Psoas muscle (tissue), 8 donors: Measurements from ENCODE around the gene SIRPA. TPM values are rescaled to one million over a fixed set of nuclear protein-coding genes. Genes with fewer than 3 reads are reported as not detected.

ENCODE experiments used
- ATAC-seq, 4 donors: fragments of 200-7000 bp; cut with Tn5 transposase; one replicate each; pipeline ENCODE4 v1.9.1; 2020; ENCODE audit warnings: moderate library complexity in 3 of 4, mild to moderate bottlenecking in 2 of 4
- DNase-seq, 2 donors: peaks; one replicate each; pipeline ENCODE4 v3.0.0-alpha.2; 2020
- H3K27ac ChIP-seq: fragments of 200-600 bp; one replicate; pipeline ENCODE4 v1.8.0; 2022
- H3K27me3 ChIP-seq, 3 donors: fragments of 200-600 bp in 1 of 3; one replicate each; pipeline versions ENCODE4 v1.6.1 to v1.8.0; 2013 to 2022; ENCODE audit warnings: low read length in 2 of 3, mild to moderate bottlenecking in 2 of 3, moderate library complexity in 1 of 3; ENCODE audit not compliant: insufficient read depth in 3 of 3
- H3K36me3 ChIP-seq, 2 donors: fragments of 200-600 bp in 1 of 2; one replicate each; pipeline versions ENCODE4 v1.6.1 to v1.8.0; 2013 to 2022; ENCODE audit warnings: low read depth in 1 of 2, mild to moderate bottlenecking in 1 of 2, moderate library complexity in 1 of 2; ENCODE audit not compliant: insufficient read depth in 1 of 2
- H3K4me1 ChIP-seq: fragments of 200-600 bp; one replicate; pipeline ENCODE4 v1.8.0; 2022
- H3K4me3 ChIP-seq: fragments of 200-600 bp; one replicate; pipeline ENCODE4 v1.8.0; 2022; ENCODE audit warnings: mild to moderate bottlenecking
- H3K9me3 ChIP-seq: fragments of 200-600 bp; one replicate; pipeline ENCODE4 v1.8.0; 2022
- CTCF ChIP-seq: fragments of 200-600 bp; IDR thresholded peaks from one replicate; pipeline ENCODE4 v1.8.0; 2022; ENCODE audit warnings: antibody characterized with exemption
- WGBS, 3 donors: extraction: QIAGEN DNeasy Blood & Tissue Kit; methylation state at CpG; one replicate each; pipeline versions ENCODE4 v1.1.6 to v1.1.7; 2013; 5-methylcytosine and 5-hydroxymethylcytosine counted together
- intact Hi-C, 2 donors: fragments of 100-400 bp; cut with DNase I; formaldehyde crosslinking; loops; one replicate each; pipeline versions ENCODE4 v1.11.0 to v1.14.2; 2022
- polyA plus RNA-seq, 3 donors: library from polyadenylated mRNA; stranded (reverse); fragments of 200-250 nt; gene quantifications; one replicate each; pipeline ENCODE4 v1.2.3, GENCODE V29; 2013
- total RNA-seq, 4 donors: library from RNA; stranded (reverse); fragmentation: NEBNext Ultra II Directional in 2 of 4; extraction: Animal tissue kit (Norgen Biotek cat#: 25700) in 2 of 4; gene quantifications; one replicate each; pipeline versions ENCODE4 v1.2.1 to v1.2.4, GENCODE V29; 2021 to 2023
- donor health status: healthy with polysubstance abuse.
- donor health status: DM: no; HTN: no; CAD: no; lungs with moderate emphysema.
- donor health status: Bipolar disorder and iron deficiency.
- donor health status: healthy.
- donor health status: DM: yes; HTN: yes; CAD: no.
- donor health status: DM: no; HTN: no; CAD: no.
- donor health status: DM: no; HTN: no; CAD: no.
- donor health status: DM: yes; HTN: yes; CAD: no.

The SIRPA gene
- total and polyA plus RNA-seq, 7 donors: 6.2 to 42.9 (median 15.3) TPM

GRCh38 chr20:1983301-1983700 lies 88.1 kb downstream of the SIRPA start:
- Histone ChIP-seq H3K27me3 (peaks cover 0 to 20% (median 6%) of the 10 kb centered on the region in 3 donors), H3K27ac (no peak overlapping the region), H3K36me3 (no peaks in the 10 kb centered on the region), H3K4me1 (no peaks in the 10 kb centered on the region), H3K9me3 (no peaks in the 10 kb centered on the region), H3K4me3 (no peak overlapping the region)
- WGBS, 3 donors: 43 to 46% (median 44%) methylated on average over 4 of the region's 4 CpGs
- ATAC-seq (no peak), DNase-seq (no peak)
- no peak for TF ChIP-seq CTCF
- intact Hi-C loops: no loop called here

DNA sequence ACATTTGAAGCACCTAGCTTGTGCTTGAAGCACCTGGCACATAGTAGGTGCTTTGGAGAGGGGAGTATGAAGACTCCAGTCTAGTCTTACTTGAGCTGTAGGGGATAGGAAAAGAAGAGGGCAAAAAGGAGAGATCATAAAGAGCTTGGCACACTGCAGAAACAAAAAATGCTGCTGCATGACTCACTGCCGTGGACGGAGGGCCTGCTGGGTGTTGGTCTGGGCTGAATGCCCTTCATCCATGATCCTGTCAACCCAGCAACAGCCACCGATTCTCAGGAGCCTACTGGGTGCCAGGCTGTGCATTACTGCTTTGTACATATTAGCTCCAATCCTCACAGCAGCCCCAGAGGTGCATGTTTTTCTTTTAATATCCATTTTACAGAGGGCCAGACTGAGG lies 92.6 kb downstream of the SIRPA start:
- H3K27ac ChIP-seq: no peak overlapping the region
- peaks cover 3 to 31% (median 15%) of the 10 kb centered on the region in 3 donors for H3K27me3 ChIP-seq
- no peaks in the 10 kb centered on the region for H3K9me3 ChIP-seq
- no peak overlapping the region for H3K4me3 ChIP-seq
- intact Hi-C loops: no loop called here
- no peak for TF ChIP-seq CTCF
- WGBS, 3 donors: 21 to 35% (median 23%) methylated on average over 3 of the region's 3 CpGs
- no peaks in the 10 kb centered on the region for H3K36me3 ChIP-seq
- no peak for ATAC-seq
- DNase-seq: no peak
- H3K4me1 ChIP-seq: no peaks in the 10 kb centered on the region

Other genes starting within 250 kb of the SIRPA start
- under 1 TPM in 2 of 4 donors, not detected in 2; 0.21 to 0.30 TPM for gene SIRPG, start 237.6 kb upstream of the SIRPA start, total RNA-seq
- gene SIRPG, start 237.6 kb upstream of the SIRPA start, polyA plus RNA-seq: under 1 TPM in 1 of 3 donors, not detected in 2; 0.01 TPM
- not detected for gene PDYN, start 98.7 kb downstream of the SIRPA start, total RNA-seq
- gene PDYN, start 98.7 kb downstream of the SIRPA start, polyA plus RNA-seq: not detected
- gene STK35, start 206.4 kb downstream of the SIRPA start, total RNA-seq: 1 to 10 TPM; 4.8 to 8.3 (median 5.4) TPM
- gene STK35, start 206.4 kb downstream of the SIRPA start, polyA plus RNA-seq: 1 to 10 TPM; 2.5 to 3.4 (median 2.7) TPM